Activated naive CD8-positive, alpha-beta T cell treated with anti-CD3 and anti-CD28 coated beads, Interleukin-2, amount 10 ng/mL, durations not matched to agents 7 days and 5 days (primary cell): ENCODE results near the gene SP1. TPM values are rescaled to one million over a fixed set of nuclear protein-coding genes. Genes with fewer than 3 reads are reported as not detected.
A peak's percentile ranks its signal among the peaks of the same experiment; 100 is the strongest.
"Not testable (repeated sequence)": the region's sequence is repeated elsewhere in the genome, so short reads cannot be mapped to it uniquely, and the experiment has no call there.

Source experiments
- ATAC-seq: fragments of 150-1000 bp; cut with Tn5 transposase; one replicate; pipeline ENCODE4 v1.10.0; 2021; ENCODE audit warnings: low read depth, moderate library complexity
- POLR2A ChIA-PET: fragments of 350-600 bp; sonication (Branson Sonifier 250); formaldehyde crosslinking; loops from one replicate; lab custom pipeline; 2021; ENCODE audit warnings: antibody characterized with exemption; lab: Charles Lee
- DNase-seq: peaks from one replicate; pipeline ENCODE4 v3.0.0; 2021
- H3K27ac Mint-ChIP-seq: one replicate; pipeline ENCODE4 v1.8.0; 2022; ENCODE audit warnings: mild to moderate bottlenecking, mixed read lengths
- H3K27me3 Mint-ChIP-seq: one replicate; pipeline ENCODE4 v1.8.0; 2022; ENCODE audit warnings: mild to moderate bottlenecking, moderate library complexity, mixed read lengths
- H3K36me3 Mint-ChIP-seq: one replicate; pipeline ENCODE4 v1.8.0; 2021; ENCODE audit warnings: mild to moderate bottlenecking, mixed read lengths
- H3K4me1 Mint-ChIP-seq: one replicate; pipeline ENCODE4 v1.8.0; 2021; ENCODE audit warnings: mixed read lengths
- H3K4me3 Mint-ChIP-seq: one replicate; pipeline ENCODE4 v1.8.0; 2022; ENCODE audit warnings: mild to moderate bottlenecking, moderate library complexity, mixed read lengths
- H3K9me3 Mint-ChIP-seq: one replicate; pipeline ENCODE4 v1.8.0; 2021; ENCODE audit warnings: mixed read lengths
- total RNA-seq, 2 experiments: library from RNA; stranded (reverse); gene quantifications; one replicate each; pipeline ENCODE4 v1.2.3, GENCODE V29; 2021

SP1 gene
- 10 to 100 TPM; 88.7 to 96.2 TPM for total RNA-seq

DNA sequence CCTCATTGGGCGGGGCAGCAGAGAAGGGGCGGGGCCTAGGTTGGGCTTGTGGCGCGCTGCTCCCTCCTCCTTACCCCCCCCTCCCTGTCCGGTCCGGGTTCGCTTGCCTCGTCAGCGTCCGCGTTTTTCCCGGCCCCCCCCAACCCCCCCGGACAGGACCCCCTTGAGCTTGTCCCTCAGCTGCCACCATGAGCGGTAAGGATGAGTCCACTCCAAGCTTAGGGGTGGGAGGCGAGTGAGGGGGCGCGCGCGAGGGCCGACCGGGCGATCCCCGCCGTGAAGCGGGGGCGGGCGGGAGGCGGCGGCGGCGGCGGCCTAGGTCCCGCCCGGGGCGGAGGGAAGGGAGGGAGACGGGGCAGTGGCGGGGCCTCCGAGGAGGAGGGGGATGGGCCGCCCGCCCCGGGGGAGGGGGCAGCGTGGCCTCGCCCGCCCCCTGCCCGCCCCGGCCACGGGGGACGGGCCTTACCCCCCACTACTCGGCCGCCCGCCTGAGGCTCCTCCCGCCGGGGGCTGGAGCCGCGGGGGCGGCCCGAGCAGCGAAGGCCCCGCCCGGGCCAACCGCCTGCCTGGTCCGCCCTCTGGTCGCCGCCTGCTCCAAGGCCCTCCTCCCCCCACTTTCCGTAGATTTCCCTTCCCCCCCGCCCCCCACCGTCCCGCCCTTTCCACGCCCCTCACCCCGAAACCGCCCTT is at the start of gene SP1:
Gene SP1, plus strand, starts transcription at position 73 of the 690 bp plus-strand sequence. Its CDS starts 116 bp downstream, at position 189.
- Mint-ChIP-seq H3K4me1 (peaks cover 32% of the 10 kb centered on the region), H3K9me3 (no peaks in the 10 kb centered on the region), H3K27ac (peak within 1 kb of the TSS; percentile 83), H3K4me3 (peak within 1 kb of the TSS; percentile 95), H3K36me3 (peaks cover 30% of the 10 kb centered on the region), H3K27me3 (no peaks in the 10 kb centered on the region)
- ATAC-seq (peak; percentile 37), DNase-seq (peak; percentile 98)
- POLR2A ChIA-PET = interaction anchor here (0.6 to 2.1 kb wide), 17 partner anchors 8 to 277 kb away, joined by 3 to 21 read pairs (median 4); partner anchors contain the start of genes AAAS, CSAD, ESPL1 and MAP3K12

DNA sequence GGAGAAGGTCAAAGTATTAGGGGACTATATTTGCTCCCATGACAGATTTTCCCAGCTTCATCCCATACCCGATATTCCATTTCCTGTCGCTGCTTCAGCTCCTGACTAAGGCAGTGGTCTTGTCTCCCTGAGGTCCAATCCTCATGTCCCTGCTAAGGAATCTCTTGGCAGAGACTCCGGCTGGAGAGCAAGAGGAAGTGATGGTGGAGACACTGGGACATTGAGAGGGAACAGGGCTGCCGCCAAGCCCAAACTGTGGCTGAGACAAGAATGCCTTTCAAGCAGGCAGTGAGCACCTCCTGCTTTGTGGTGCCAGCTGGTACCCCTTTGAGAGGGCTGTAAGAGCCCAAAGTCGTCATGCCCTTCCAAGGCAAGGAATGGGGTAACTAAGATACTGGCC is 49.3 kb upstream of the SP1 start:
- POLR2A ChIA-PET = interaction anchor here (0.7 kb wide), 1 partner anchor 112 kb away, joined by 5 read pairs; no protein-coding TSS in a partner anchor
- DNase-seq = no peak
- H3K27me3 Mint-ChIP-seq = peaks cover 50% of the 10 kb centered on the region
- peaks cover 11% of the 10 kb centered on the region for H3K4me1 Mint-ChIP-seq
- no peak overlapping the region for H3K27ac Mint-ChIP-seq
- H3K9me3 Mint-ChIP-seq = no peaks in the 10 kb centered on the region
- no peak for ATAC-seq
- H3K4me3 Mint-ChIP-seq = no peak overlapping the region
- no peaks in the 10 kb centered on the region for H3K36me3 Mint-ChIP-seq

DNA sequence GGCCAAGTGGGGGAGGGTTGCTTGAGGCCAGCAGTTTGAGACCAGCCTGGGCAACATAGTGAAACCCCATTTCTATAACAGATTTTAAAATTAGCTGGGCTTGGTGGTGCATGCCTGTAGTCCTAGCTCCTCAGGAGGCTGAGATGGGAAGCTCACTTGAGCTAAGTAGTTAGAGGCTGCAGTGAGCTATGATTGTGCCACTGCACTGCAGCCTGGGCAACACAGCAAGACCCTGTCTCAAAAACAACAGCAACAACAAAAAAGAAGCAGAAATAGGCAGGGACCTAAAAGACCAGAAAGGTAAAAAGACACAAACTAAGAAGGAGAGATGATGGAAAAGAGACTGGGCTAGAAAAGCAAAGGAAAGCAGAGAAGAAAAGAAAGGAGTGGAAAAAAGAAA is 47.6 kb upstream of the SP1 start:
- H3K9me3 Mint-ChIP-seq, DNase-seq, POLR2A ChIA-PET, H3K4me3 Mint-ChIP-seq, H3K36me3 Mint-ChIP-seq, ATAC-seq: not testable (repeated sequence)
- peaks cover 58% of the 10 kb centered on the region for H3K27me3 Mint-ChIP-seq
- peak overlapping the region; percentile 10 for H3K27ac Mint-ChIP-seq
- peaks cover 17% of the 10 kb centered on the region for H3K4me1 Mint-ChIP-seq

DNA sequence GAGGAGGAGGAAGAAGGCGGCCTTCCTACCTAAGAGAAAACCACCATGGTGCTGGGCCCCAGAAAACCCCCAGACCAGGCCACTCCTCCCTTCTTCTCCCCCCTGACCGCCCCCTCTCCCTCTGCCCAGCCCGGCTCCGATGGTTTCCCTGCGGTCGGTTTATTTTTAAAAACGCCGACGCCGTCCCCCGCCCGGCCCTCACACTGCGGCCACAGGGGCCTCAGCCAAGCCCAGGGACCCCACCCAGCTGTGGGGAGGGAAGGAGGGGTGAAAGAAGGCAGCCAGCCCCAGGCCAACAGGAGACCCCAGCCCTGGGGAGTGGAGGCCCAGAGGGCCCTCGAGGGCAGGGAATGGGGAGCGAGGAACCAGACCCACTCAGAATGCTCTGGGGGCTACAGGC is 47.2 kb upstream of the SP1 start:
- ATAC-seq = no peak
- Mint-ChIP-seq H3K4me1 (peaks cover 15% of the 10 kb centered on the region), H3K4me3 (no peak overlapping the region), H3K27ac (peak overlapping the region; percentile 10), H3K27me3 (peaks cover 58% of the 10 kb centered on the region), H3K9me3 (no peaks in the 10 kb centered on the region), H3K36me3 (no peaks in the 10 kb centered on the region)
- POLR2A ChIA-PET = no interaction called here
- DNase-seq = no peak

DNA sequence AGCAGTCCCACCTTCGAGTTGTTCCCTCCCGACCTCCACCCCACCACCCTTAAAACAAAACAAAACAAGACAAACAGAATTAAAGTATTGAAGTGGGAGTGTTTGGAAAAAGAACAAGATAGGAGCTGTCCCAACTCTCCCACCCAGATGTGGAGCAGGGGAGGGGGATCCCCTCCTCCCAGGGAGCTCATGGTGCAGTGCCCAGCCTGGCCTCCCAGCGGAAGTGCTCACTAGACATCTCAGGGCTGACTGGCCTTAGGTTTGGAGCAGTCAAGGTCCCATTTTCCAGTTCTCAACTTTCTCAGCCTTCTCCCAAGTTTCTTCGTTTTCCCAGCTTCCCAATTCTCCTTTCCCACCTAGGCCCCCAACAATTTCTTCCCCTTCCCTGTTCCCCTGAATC is 46.7 kb upstream of the SP1 start:
- Mint-ChIP-seq H3K36me3 (no peaks in the 10 kb centered on the region), H3K27me3 (peaks cover 60% of the 10 kb centered on the region), H3K27ac (peak overlapping the region; percentile 58), H3K4me1 (peaks cover 18% of the 10 kb centered on the region), H3K9me3 (no peaks in the 10 kb centered on the region), H3K4me3 (no peak overlapping the region)
- DNase-seq (no peak), ATAC-seq (no peak)
- POLR2A ChIA-PET = no interaction called here

DNA sequence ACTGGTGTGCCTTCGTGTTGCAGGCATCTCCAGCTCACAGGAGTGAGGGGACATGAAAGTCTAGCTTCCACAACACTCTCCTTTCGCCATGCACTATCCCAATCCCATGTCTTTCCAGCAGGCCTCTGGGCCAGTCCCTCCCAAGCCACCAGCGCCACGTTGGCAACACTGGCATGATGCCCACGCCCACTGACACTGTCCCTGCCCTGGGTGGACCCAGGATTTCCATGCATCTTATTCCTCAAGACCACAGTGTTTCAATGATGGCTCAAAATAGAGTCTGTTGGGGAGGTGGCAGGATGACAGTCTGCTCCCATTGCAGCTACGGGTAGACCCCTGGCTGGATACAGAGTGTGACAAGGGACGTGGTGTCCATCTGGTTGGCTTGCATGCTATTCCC is 46.1 kb upstream of the SP1 start:
- no peak overlapping the region for H3K4me3 Mint-ChIP-seq
- no peak overlapping the region for H3K27ac Mint-ChIP-seq
- no peaks in the 10 kb centered on the region for H3K36me3 Mint-ChIP-seq
- peaks cover 66% of the 10 kb centered on the region for H3K27me3 Mint-ChIP-seq
- no peaks in the 10 kb centered on the region for H3K9me3 Mint-ChIP-seq
- peaks cover 19% of the 10 kb centered on the region for H3K4me1 Mint-ChIP-seq
- POLR2A ChIA-PET = no interaction called here
- ATAC-seq = no peak
- no peak for DNase-seq

DNA sequence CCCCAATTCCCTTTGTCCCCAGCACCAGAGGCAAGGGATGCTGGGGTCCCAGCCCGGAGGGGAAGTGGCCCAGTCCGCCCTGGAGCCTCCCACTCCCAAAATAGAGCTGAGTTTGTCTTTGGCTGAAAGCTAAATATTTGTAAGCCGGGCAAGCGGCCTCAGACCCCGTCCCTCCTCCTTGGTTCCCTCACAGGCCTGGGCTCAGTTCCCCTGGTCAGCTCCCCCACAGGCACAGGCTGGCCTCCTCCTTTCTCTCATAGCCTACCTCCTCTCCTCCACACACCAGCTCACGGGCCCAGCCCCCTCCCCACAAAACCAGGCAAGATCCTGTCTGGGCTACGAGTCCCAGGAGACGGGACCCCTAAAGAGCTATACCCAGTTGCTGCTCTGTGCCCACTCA is 45.2 kb upstream of the SP1 start:
- H3K4me3 Mint-ChIP-seq = no peak overlapping the region
- H3K27ac Mint-ChIP-seq = no peak overlapping the region
- DNase-seq (no peak), ATAC-seq (no peak)
- peaks cover 19% of the 10 kb centered on the region for H3K4me1 Mint-ChIP-seq
- H3K36me3 Mint-ChIP-seq = no peaks in the 10 kb centered on the region
- H3K27me3 Mint-ChIP-seq = peaks cover 66% of the 10 kb centered on the region
- POLR2A ChIA-PET = interaction anchor here (0.8 to 0.9 kb wide), 2 partner anchors 10 to 13 kb away, joined by 3 to 5 read pairs; partner anchors contain the start of gene AAAS
- H3K9me3 Mint-ChIP-seq = no peaks in the 10 kb centered on the region

DNA sequence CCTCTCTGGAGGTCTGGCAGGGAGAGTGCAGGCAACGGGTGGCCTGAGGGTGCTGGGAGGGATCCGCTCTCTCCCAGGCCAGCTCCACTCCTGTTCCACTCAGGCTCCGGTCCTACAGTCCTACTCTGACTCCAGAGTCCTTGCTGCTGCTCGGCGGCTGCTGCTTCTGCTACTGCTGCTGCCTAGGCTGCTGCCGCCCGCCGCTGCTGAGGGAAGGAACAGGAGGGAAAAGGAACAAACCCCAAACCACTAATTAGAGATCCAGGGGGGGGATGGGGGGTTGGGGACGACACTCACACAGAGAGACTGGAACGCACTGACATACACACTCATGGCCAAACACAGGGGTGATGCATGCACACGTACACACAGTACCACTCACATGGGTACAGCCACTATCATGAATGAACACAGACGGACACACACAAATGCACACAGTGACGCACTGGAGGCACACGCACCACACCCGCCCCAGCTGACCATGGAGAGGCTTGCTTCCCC is 43.7 kb upstream of the SP1 start, which contains the start of gene SP7:
Gene SP7, minus strand, starts transcription at position 174 of the 501 bp plus-strand sequence. CDS start 708 bp downstream, outside the sequence.
- Mint-ChIP-seq H3K4me1 (peaks cover 19% of the 10 kb centered on the region), H3K27me3 (peaks cover 67% of the 10 kb centered on the region), H3K4me3 (no peak within 1 kb of the TSS), H3K36me3 (no peaks in the 10 kb centered on the region), H3K9me3 (no peaks in the 10 kb centered on the region), H3K27ac (no peak within 1 kb of the TSS)
- ATAC-seq (peak; percentile 16), DNase-seq (no peak)
- POLR2A ChIA-PET = no interaction called here

DNA sequence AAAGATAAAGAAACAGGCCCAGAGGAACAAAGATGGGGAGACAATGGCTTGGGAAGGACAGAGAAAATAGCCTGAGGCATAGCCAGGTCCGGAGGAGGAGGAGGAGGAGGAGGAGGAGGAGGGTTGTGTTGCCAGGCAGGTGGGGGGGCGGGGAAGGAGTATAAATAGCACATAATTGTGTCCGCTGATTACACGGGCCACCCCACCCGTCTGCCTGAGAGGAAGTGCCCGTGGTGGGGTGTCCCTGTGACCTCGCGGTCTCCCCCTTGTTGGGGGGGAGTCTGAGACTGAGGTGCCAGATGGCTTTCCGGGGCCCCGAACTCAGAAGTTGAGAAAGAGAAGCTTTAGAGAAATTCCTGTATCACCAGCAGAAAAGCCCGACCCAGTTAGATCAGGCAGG is 42.0 kb upstream of the SP1 start:
- DNase-seq (no peak), ATAC-seq (peak; percentile 29)
- Mint-ChIP-seq H3K9me3 (no peaks in the 10 kb centered on the region), H3K27me3 (peaks cover 63% of the 10 kb centered on the region), H3K4me1 (peaks cover 17% of the 10 kb centered on the region), H3K4me3 (no peak overlapping the region), H3K27ac (peak overlapping the region; percentile 23), H3K36me3 (no peaks in the 10 kb centered on the region)
- POLR2A ChIA-PET = no interaction called here

DNA sequence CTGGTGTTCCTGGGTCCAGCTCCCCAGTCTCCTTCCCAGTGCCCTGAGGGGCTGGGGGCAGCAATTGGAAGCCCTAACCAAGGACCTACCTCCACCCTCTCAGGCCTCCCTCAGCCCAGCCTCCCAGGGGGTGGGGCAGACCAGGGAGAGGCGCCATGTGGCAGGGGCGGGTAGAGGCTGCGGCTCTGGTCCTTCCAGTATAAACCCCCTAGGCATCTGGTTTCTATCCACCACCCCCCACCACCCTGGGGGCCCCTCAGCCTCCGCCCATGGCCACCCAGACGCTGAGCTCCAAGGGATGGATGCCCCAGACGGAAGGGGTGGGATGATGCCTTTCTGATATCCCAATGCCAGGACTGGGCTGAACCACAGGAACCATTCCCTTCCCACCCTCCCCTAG is 41.1 kb upstream of the SP1 start:
- H3K4me1 Mint-ChIP-seq = peaks cover 19% of the 10 kb centered on the region
- H3K36me3 Mint-ChIP-seq = no peaks in the 10 kb centered on the region
- DNase-seq (no peak), ATAC-seq (no peak)
- H3K27me3 Mint-ChIP-seq = peaks cover 61% of the 10 kb centered on the region
- H3K9me3 Mint-ChIP-seq = no peaks in the 10 kb centered on the region
- POLR2A ChIA-PET = no interaction called here
- no peak overlapping the region for H3K4me3 Mint-ChIP-seq
- H3K27ac Mint-ChIP-seq = no peak overlapping the region

DNA sequence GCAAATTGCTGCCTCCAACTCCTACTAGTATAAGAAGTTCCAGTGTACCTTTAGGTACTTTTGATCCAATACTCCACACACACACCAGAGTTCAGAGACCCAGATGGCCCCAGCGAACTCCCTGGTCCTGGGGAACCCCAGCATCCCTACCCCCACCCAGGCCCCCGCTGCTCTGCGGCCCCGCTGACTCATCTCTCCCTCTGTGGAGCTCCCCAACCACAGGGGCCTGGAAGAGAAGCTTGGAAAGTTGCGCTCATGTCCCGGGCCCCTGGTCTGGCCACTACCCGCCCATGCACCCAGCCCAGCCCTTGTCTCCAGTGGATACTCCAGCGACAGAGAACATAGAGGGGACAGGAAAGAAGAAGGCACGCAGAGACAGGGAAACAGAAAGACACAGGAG is 39.6 kb upstream of the SP1 start:
- no peak overlapping the region for H3K27ac Mint-ChIP-seq
- DNase-seq = no peak
- peaks cover 48% of the 10 kb centered on the region for H3K27me3 Mint-ChIP-seq

DNA sequence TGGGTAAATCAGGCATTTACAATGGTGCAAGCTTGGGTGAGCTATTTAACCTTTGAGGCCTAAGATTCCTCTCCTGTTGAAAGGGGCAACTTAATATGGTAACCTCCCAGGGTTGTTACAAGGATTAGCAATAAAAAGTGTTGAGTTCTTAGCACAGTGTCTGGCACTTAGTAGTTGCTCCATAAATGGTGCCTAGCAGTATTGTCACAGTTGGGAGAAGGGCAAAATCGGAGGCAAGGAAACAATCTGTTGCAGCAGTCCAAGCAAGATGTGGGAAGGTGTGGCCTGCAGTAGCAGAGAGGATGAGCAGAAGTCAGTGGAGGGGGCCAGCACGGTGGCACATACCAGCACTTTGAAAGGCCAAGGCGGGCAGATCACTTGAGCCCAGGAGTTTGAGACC is 36.5 kb upstream of the SP1 start:
- DNase-seq (no peak), ATAC-seq (no peak)
- Mint-ChIP-seq H3K9me3 (no peaks in the 10 kb centered on the region), H3K4me3 (peak overlapping the region; percentile 1), H3K36me3 (no peaks in the 10 kb centered on the region), H3K27me3 (peaks cover 19% of the 10 kb centered on the region), H3K4me1 (peaks cover 15% of the 10 kb centered on the region), H3K27ac (no peak overlapping the region)
- POLR2A ChIA-PET = interaction anchor here (4.5 kb wide), 1 partner anchor 18 kb away, joined by 63 read pairs; no protein-coding TSS in a partner anchor

More for the DNA sequence above, 39.6 kb upstream of the SP1 start:
- H3K36me3 Mint-ChIP-seq = no peaks in the 10 kb centered on the region
- H3K9me3 Mint-ChIP-seq = no peaks in the 10 kb centered on the region
- no peak overlapping the region for H3K4me3 Mint-ChIP-seq
- POLR2A ChIA-PET = interaction anchor here (1.0 kb wide), 1 partner anchor 160 kb away, joined by 4 read pairs; the partner anchor contains the start of gene TARBP2
- peaks cover 26% of the 10 kb centered on the region for H3K4me1 Mint-ChIP-seq
- ATAC-seq = no peak

DNA sequence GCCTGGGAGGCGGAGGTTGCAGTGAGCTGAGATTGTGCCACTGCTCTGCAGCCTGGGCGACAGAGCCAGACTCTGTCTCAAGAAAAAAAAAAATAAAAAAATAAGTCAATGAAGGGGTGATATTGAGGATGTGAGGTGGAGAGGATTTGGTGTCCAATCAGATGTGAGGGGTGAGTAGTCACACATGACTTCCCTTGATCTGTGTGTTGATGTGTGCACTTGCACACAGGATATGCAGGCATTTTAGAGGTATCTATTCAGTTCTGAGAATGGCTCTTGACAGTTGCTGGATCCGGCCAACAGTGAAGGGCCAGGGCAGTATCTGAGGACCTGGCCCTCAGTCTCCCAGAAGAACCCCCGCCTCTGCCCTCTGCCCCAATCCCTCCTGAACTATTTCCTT is 36.0 kb upstream of the SP1 start:
- Mint-ChIP-seq H3K27ac (peak overlapping the region; percentile 77), H3K9me3 (no peaks in the 10 kb centered on the region), H3K36me3 (no peaks in the 10 kb centered on the region), H3K4me1 (peaks cover 15% of the 10 kb centered on the region), H3K27me3 (peaks cover 14% of the 10 kb centered on the region), H3K4me3 (peak overlapping the region; percentile 72)
- POLR2A ChIA-PET = interaction anchor here (1.4 to 4.5 kb wide), 5 partner anchors 18 to 97 kb away, joined by 3 to 63 read pairs (median 9); partner anchors contain the start of genes AAAS, ESPL1 and MYG1
- DNase-seq (no peak), ATAC-seq (peak; percentile 49)
